Muscle layer of colon (tissue), 2 donors: ENCODE data around the gene STXBP6.

Experiments
- H3K27ac ChIP-seq: one replicate; pipeline ENCODE4 v1.7.0; 2013; ENCODE audit warnings: low read depth, mild to moderate bottlenecking, low read length, moderate library complexity
- H3K27me3 ChIP-seq, 2 donors: one replicate each; pipeline ENCODE4 v1.7.0; 2013; ENCODE audit warnings: low read length in 2 of 2, mild to moderate bottlenecking in 2 of 2; ENCODE audit not compliant: insufficient read depth in 2 of 2, control insufficient read depth in 1 of 2
- H3K36me3 ChIP-seq: one replicate; pipeline ENCODE4 v1.7.0; 2013; ENCODE audit warnings: mild to moderate bottlenecking, low read length; ENCODE audit not compliant: insufficient read depth
- H3K4me1 ChIP-seq: one replicate; pipeline ENCODE4 v1.7.0; 2013; ENCODE audit warnings: mild to moderate bottlenecking, low read length; ENCODE audit not compliant: insufficient read depth
- H3K4me3 ChIP-seq, 2 donors: one replicate each; pipeline ENCODE4 v1.7.0; 2013; ENCODE audit warnings: low read length in 2 of 2, low read depth in 1 of 2, mild to moderate bottlenecking in 1 of 2, moderate library complexity in 1 of 2
- H3K9ac ChIP-seq: one replicate; pipeline ENCODE4 v1.7.0; 2013; ENCODE audit warnings: low read length
- H3K9me3 ChIP-seq: one replicate; pipeline ENCODE4 v1.7.0; 2013; ENCODE audit warnings: mild to moderate bottlenecking, low read length
- donor health status: abdominal sarcoma.
- donor health status: Adenocarcinoma of cecum.

Gene STXBP6

GRCh38 chr14:24978862-24979724 lies 70.9 kb downstream of the STXBP6 start:
- Histone ChIP-seq H3K36me3 (no peaks in the 10 kb centered on the region), H3K4me1 (peaks cover 26% of the 10 kb centered on the region), H3K27ac (no peak overlapping the region), H3K9ac (no peak overlapping the region), H3K27me3 (no peaks in the 10 kb centered on the region), H3K4me3 (no peak overlapping the region), H3K9me3 (no peaks in the 10 kb centered on the region)

- Histone ChIP-seq H3K4me3 (no peak overlapping the region), H3K27ac (no peak overlapping the region), H3K9ac (no peak overlapping the region), H3K27me3 (no peaks in the 10 kb centered on the region), H3K4me1 (peaks cover 20% of the 10 kb centered on the region), H3K36me3 (no peaks in the 10 kb centered on the region), H3K9me3 (no peaks in the 10 kb centered on the region)
Observed at GRCh38 chr14:24976602-24977001, 73.3 kb downstream of the STXBP6 start.

DNA sequence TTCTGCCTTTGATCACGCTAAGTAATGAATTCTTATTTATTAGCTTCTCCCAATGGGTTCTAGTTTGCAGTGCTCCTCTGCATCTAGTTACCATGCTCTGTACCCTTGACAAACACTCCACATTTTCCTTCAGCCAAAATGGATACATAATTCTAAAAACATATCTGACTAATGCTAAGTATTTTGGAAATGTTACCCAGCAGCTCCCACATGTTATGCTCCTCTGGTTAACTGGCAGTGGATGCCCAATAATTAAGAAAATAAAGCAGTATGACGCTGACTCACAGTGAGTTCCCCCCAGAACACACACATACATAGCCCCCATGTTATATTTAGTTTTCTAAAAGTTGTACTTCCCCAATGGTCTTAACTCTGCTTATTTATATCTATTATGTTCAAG lies 74.6 kb downstream of the STXBP6 start:
- Histone ChIP-seq H3K4me3 (no peak overlapping the region), H3K9ac (no peak overlapping the region), H3K9me3 (no peaks in the 10 kb centered on the region), H3K36me3 (no peaks in the 10 kb centered on the region), H3K27ac (no peak overlapping the region), H3K27me3 (no peaks in the 10 kb centered on the region), H3K4me1 (peaks cover 29% of the 10 kb centered on the region)

DNA sequence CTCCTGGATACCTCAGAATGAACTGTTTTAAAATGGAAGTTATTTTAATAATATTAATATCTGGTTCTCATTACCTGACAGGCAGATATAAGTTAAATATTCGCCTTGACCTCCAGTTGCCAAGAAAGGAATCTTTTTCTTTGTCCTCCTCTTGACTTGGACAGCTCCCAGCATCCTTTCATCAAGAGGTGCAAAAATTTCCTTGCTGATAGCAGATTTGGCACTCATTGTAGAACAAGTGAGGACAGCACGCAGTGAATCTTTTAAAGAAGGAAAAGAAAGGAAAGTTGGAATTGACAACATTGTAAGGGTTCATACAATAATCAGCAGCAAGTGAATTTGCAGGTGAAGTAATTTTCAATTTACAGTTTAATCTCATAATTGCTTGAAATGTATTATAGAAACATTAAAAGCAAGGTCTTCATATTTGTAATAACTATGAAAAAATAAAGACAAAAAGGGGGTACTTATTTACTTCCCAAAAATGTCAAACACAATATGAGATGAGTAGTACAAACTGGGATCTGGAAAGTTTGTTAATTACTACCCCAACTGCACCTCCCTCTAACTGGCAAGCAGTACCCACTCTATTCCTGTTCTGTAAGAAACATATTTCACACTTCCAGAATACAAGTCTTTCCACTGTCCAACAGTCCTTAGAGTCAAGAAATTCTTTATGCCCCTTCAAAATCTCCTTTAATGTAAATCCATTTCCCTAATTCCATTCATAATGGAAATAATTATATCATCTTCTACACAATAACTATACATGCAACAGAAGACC lies 75.2 kb downstream of the STXBP6 start:
- no peaks in the 10 kb centered on the region for H3K9me3 ChIP-seq
- no peak overlapping the region for H3K27ac ChIP-seq

DNA sequence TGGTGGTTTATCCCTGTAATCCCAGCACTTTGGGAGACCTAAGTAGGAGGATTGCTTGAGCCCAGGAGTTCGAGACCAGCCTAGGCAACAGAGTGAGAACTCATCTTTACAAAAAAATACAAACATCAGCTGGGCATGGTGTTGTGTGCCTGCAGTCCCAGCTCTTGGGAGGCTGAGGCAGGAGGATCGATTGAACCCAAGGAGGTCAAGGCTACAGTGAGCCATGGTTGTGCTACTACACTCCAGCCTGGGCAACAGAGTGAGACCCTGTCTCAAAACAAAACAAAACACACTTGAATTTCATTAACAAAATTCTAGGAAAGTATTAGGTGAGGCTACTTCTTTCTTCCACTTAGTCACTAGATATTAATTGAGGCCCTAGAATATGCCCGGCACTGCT lies 77.1 kb downstream of the STXBP6 start:
- Histone ChIP-seq H3K9ac (no peak overlapping the region), H3K4me3 (no peak overlapping the region), H3K36me3 (no peaks in the 10 kb centered on the region), H3K4me1 (peaks cover 29% of the 10 kb centered on the region), H3K27ac (no peak overlapping the region), H3K27me3 (no peaks in the 10 kb centered on the region), H3K9me3 (no peaks in the 10 kb centered on the region)

More for the DNA sequence above, 75.2 kb downstream of the STXBP6 start:
- Histone ChIP-seq H3K36me3 (no peaks in the 10 kb centered on the region), H3K4me1 (peaks cover 29% of the 10 kb centered on the region), H3K4me3 (no peak overlapping the region), H3K9ac (no peak overlapping the region), H3K27me3 (no peaks in the 10 kb centered on the region)

DNA sequence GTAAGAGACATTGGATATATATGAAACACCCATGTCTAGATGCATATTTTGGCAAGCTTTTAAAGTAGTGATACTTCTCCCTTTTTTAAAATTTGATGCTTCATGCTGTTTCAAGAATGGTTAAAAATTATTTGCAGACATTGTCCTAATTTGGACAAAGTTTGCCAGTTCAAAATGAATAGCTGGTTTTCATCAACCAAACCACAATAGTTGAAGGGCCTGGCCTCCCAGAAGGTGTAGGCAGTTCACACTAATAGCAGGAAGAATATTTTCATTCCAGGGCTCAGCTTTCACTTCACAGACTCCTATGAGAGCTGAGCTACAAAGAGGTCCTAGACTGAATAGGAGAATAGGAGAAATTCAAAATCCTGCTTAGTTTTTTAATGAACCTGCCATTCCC lies 78.7 kb downstream of the STXBP6 start:
- Histone ChIP-seq H3K4me3 (no peak overlapping the region), H3K9me3 (no peaks in the 10 kb centered on the region), H3K9ac (no peak overlapping the region), H3K27ac (no peak overlapping the region), H3K27me3 (no peaks in the 10 kb centered on the region), H3K36me3 (no peaks in the 10 kb centered on the region), H3K4me1 (peaks cover 40% of the 10 kb centered on the region)

DNA sequence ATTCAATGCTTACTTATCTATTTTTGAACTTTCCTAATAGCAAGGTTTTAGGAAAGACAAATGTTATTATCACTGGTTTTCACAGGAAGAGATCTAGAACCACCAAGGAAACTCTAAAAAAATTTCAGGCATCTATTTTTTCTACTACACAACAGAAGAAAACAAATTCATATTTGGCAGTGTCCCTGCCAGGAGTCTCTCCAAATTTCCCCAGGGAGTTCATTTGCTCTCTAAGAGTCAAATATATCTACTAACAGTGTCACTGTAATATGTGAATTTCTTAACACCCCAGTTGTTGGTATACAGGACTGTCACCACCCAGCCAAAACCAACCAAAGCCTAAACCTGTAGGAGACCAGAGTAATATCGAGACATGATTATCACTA lies 83.4 kb downstream of the STXBP6 start:
- H3K4me3 ChIP-seq = peak overlapping the region in 1 of 2 donors; percentile 1
- H3K4me1 ChIP-seq = peaks cover 45% of the 10 kb centered on the region

GRCh38 chr14:24965934-24966578 lies 83.9 kb downstream of the STXBP6 start:
- H3K27ac ChIP-seq = peak overlapping the region; percentile 16
- peak overlapping the region in 1 of 2 donors; percentile 1 for H3K4me3 ChIP-seq
- peaks cover 41% of the 10 kb centered on the region for H3K4me1 ChIP-seq
- no peaks in the 10 kb centered on the region for H3K27me3 ChIP-seq
- H3K36me3 ChIP-seq = no peaks in the 10 kb centered on the region
- H3K9ac ChIP-seq = no peak overlapping the region
- no peaks in the 10 kb centered on the region for H3K9me3 ChIP-seq

More for the DNA sequence above, 83.4 kb downstream of the STXBP6 start:
- no peak overlapping the region for H3K27ac ChIP-seq
- H3K9me3 ChIP-seq = no peaks in the 10 kb centered on the region
- no peaks in the 10 kb centered on the region for H3K27me3 ChIP-seq
- no peak overlapping the region for H3K9ac ChIP-seq
- no peaks in the 10 kb centered on the region for H3K36me3 ChIP-seq

- Histone ChIP-seq H3K36me3 (no peaks in the 10 kb centered on the region), H3K27me3 (no peaks in the 10 kb centered on the region), H3K4me1 (peaks cover 42% of the 10 kb centered on the region), H3K4me3 (peak overlapping the region in 1 of 2 donors; percentile 1), H3K9me3 (no peaks in the 10 kb centered on the region), H3K9ac (no peak overlapping the region), H3K27ac (peak overlapping the region; percentile 16)
Observed at GRCh38 chr14:24965578-24965933, 84.4 kb downstream of the STXBP6 start.

- Histone ChIP-seq H3K9ac (no peak overlapping the region), H3K27me3 (no peaks in the 10 kb centered on the region), H3K9me3 (no peaks in the 10 kb centered on the region), H3K27ac (no peak overlapping the region), H3K36me3 (no peaks in the 10 kb centered on the region), H3K4me1 (peaks cover 50% of the 10 kb centered on the region), H3K4me3 (peak overlapping the region in 1 of 2 donors; percentile 7)
Observed at GRCh38 chr14:24964591-24964990, 85.4 kb downstream of the STXBP6 start.

DNA sequence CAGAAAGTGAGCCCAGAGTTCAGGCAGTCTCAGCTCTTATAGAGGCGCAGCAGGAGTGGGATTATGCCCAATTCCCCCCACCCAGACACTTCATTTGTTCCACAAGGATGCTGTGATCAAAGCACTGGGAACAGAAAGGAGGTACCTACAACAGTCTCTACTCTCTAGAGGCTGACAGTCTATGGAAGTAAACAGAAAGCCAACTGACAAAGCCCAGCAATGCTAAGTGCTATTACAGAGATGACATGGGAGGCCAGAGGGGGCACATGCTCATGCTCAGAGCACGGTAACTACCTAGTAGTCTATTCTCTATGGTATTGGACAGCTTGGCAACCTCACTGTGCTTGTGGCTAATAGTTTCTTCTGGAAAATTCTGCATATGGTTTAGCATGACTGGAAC lies 85.9 kb downstream of the STXBP6 start:
- H3K4me1 ChIP-seq = peaks cover 55% of the 10 kb centered on the region

More for the DNA sequence above, 85.9 kb downstream of the STXBP6 start:
- Histone ChIP-seq H3K9ac (no peak overlapping the region), H3K36me3 (no peaks in the 10 kb centered on the region), H3K9me3 (no peaks in the 10 kb centered on the region), H3K27ac (peak overlapping the region; percentile 10), H3K27me3 (no peaks in the 10 kb centered on the region), H3K4me3 (peak overlapping the region in 1 of 2 donors; percentile 7)
